GM21723 (cell line): Measurements from ENCODE around the gene KRT14.
"Not testable (repeated sequence)": the region's sequence is repeated elsewhere in the genome, so short reads cannot be mapped to it uniquely, and the experiment has no call there.

Experiments used
- ATAC-seq: cut with Tn5 transposase; IDR thresholded peaks from one replicate; pipeline ENCODE4 v1.9.1; 2021; ENCODE audit warnings: mild to moderate bottlenecking, moderate library complexity; ENCODE audit not compliant: unreplicated experiment

KRT14 gene

DNA sequence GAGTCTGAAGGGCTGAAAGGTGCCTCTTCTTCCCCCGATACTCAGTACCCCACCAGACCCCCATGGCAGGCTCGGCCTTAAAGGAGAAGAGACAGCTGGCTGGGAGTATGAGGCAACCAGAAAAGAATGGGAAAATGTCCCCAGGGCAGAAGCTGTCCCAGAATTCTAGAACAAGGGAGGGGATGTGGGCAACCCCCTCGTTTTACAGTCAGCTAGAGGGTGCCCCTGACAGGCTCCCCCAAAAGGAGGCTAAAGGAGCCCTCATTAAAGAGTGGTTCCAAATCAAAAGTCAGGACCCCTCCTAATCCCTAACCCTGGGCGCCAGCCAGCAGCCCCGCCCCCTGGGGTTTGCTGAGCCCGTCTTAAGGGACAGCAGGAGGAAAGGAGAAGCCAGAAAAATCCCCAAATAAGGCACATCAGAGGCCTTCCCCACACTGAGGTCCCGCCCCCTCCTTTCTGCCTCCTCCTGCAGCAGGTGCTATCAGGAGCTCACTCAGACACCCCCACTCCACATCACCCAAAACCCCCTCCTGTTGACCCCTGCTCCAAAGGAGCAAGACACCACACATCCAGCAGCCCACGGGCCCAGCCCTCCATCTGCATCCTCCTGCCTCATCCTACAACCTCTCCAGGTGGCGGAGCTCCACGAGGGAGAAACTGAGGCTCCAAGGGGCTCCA lies 36.6 kb upstream of the KRT14 start:
- ATAC-seq, result not testable (repeated sequence)

DNA sequence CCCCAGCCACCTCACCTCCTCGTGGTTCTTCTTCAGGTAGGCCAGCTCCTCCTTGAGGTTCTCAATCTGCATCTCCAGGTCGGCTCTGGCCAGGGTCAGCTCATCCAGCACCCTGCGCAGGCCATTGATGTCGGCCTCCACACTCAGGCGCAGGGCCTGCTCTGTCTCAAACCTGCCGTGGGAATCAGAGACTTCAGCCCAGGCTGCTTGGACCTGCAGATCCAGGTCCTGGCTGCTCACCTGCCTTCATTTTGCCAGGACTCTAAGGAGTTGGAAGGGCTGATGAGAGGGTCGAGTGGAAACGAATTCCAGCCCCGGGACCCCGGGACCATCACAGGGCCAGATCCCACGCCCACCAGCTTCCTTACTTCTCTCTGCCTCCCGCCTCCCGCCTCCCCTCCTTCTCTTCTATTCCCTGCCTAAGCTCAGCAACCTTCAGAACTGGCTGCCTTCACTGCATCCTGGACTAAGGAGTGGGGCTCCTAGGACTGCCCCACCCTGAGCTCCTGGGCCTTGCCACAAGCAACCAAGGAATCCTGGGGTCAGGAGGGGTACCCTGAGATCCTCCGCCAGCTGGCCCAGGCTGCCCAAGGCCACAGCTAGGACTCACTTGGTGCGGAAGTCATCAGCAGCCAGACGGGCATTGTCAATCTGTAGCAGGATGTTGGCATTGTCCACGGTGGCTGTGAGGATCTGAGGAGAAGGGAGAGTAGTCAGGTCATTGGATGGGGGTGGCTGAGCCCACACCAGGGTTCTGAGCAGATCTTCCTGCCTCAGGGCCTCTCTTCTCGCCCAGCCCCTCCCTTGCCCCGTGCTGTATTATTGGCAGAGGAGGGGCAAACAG lies 35.9 kb upstream of the KRT14 start:
- ATAC-seq, result not testable (repeated sequence)

DNA sequence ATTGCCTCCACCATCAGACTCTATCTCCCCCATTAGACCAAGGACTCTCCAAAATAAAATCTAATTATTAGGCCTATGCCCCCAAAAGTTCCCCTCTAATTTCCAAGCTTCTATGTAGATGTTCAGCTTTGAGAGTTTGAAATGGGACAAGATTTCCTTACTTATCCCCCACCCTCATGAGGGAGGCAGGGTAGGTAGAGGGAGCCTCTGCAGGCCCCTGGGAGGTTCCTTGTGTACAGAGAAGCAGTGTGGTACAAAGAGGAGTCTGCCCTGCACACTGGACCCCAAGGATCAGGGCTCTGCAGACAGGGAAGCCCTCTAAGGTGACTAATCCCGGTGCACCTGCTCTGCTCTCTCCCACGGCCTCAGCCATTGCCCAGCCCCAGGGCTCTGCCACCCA lies 35.2 kb upstream of the KRT14 start:
- no peak for ATAC-seq

DNA sequence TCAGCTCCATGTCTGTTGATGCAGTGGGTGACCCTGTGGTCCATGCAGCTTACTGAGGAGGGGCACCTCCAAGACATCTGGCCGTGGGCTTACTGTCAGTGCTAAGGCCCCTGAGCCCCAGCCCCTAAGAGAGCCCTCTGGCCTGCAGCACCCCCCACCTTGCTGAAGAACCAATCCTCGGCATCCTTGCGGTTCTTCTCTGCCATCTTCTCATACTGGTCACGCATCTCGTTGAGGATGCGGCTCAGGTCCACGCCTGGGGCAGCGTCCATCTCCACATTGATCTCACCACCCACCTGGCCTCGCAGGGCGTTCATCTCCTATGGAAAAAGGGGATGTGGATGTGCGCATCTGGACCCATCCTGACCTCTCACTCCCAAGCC lies 34.7 kb upstream of the KRT14 start:
- not testable (repeated sequence) for ATAC-seq

DNA sequence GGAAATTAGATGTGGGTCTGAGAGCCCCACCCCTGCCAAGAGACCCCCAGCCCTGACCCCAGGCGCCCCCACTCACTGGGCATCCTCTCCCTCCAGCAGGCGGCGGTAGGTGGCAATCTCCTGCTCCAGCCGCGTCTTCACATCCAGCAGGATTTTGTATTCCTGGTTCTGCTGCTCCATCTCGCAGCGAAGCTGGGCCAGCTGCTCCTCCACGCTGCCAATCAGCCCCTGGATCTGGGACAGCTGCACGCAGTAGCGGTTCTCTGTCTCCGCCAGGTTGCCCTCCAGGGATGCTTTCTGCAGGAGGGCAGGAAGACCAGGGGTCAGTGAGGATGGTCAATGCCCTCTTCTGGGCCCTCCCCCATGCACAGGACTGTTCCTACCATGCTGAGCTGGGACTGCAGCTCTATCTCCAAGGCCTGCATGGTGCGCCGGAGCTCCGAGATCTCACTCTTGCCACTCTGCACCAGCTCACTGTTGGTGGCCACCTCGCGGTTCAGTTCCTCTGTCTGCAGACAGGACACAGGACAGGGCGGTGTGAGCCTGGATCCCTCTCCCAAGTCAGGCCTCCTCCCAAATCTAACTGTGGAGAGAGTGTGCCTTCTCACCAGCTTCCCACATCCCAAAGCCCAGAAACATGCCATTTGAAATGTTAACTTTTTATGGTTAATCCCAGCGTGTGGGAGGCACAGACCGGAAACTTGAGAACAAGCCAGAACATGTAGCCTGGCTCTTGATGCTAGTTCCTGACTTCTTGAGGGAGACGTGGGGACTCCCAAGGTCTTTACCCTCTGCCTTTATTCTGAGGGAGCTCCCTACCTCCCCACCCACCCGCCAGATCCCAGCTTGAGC lies 34.1 kb upstream of the KRT14 start:
- no peak for ATAC-seq

- ATAC-seq, result not testable (repeated sequence)
Observed at GRCh38 chr17:41619927-41620582, 33.4 kb upstream of the KRT14 start.

- ATAC-seq, result no peak
Observed at GRCh38 chr17:41619036-41619926, 32.6 kb upstream of the KRT14 start.

DNA sequence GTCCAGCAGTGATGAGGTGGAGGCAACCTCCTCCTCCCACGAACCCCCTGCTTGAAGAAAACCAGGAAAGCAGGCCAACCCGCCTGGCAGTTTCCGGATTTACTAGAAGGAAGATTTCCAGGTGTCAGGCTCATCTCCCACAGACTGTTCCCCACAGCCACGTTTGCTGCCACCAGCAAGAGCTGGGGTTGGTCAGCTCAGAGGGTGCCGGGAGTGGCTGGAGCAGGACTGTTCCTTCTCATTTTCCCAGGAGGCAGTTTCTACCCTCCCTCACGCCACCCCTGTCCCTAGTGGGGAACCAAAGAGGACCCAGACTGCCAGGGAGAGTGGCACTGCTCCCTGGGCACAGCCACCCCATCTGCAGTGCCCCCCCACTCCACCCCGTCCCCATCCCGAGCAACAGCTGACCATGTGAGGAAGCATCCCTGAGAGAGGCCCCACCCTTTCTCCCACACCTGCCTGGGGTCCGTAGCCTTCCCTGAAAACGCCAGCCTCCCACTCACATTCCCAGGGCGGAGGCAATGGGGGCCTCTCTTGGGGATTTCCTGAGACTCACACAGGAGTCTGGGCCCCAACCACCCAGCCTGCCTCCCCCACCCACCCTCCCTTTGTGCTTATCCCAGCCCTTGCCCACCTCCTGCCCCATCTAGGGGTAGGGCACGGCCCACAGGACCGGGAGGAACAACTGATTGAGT lies 31.8 kb upstream of the KRT14 start:
- ATAC-seq, result no peak

- ATAC-seq, result no peak
Observed at GRCh38 chr17:41617698-41618097, 31.0 kb upstream of the KRT14 start.

DNA sequence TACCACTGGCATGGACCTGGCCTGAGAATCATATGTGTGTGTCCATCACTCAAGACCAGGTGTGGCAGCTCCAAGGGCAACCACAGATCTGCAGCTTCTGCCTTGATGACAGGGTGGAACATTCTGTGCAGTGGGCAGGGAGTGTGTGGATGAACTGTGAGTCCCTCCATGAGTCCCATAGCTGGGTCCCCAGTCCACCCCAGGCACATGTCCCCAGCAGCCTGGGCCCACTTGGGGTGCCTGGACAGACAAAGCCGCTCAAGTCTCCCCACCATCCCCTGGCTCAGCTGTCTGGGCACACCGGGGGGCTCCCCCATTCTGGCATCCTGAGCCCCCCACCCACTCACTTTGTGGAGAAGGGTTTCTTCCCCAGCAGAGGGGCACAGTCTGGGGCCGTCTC lies 30.4 kb upstream of the KRT14 start:
- ATAC-seq, result no peak

DNA sequence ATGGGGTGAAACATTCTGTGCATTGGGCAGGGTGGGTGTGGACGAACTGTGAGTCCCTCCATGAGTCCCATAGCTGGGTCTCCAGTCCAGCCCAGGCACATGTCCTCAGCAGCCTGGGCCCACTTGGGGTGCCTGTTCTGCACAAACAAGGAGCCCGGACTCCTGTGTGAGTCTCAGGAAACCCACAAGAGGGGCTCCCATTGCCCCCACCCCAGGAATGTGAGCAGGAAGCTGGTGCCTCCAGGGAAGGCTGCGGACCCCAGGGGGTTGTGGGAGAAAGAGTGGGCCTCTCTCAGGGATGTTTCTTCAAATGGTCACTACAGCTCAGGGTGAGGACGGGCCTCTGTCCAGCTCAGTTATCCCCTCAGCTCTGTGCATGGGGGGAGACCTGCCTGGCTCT lies 29.8 kb upstream of the KRT14 start:
- not testable (repeated sequence) for ATAC-seq

DNA sequence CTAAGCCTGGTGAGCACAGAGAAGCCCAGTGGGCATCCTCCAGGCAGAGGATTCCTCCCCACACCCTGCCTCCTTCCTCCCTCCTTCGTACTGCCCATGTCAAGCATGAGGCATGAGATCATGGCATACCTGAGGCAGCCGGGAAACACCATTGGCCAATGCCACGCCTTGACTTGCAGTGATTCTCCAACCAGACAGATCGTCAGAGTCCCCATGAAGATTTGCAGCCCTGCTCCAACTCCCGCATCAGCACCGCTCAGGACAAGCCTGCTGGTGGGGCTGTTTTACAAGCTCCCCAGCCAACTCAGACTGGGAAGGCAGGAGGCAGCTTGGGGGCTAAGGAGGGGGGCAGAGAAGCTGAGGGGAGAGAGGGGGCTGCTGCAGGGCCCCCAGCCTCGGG lies 28.8 kb upstream of the KRT14 start:
- no peak for ATAC-seq

GRCh38 chr17:41614767-41615166 lies 28.1 kb upstream of the KRT14 start:
- not testable (repeated sequence) for ATAC-seq

- ATAC-seq, result no peak
Observed at GRCh38 chr17:41614098-41614497, 27.4 kb upstream of the KRT14 start.

DNA sequence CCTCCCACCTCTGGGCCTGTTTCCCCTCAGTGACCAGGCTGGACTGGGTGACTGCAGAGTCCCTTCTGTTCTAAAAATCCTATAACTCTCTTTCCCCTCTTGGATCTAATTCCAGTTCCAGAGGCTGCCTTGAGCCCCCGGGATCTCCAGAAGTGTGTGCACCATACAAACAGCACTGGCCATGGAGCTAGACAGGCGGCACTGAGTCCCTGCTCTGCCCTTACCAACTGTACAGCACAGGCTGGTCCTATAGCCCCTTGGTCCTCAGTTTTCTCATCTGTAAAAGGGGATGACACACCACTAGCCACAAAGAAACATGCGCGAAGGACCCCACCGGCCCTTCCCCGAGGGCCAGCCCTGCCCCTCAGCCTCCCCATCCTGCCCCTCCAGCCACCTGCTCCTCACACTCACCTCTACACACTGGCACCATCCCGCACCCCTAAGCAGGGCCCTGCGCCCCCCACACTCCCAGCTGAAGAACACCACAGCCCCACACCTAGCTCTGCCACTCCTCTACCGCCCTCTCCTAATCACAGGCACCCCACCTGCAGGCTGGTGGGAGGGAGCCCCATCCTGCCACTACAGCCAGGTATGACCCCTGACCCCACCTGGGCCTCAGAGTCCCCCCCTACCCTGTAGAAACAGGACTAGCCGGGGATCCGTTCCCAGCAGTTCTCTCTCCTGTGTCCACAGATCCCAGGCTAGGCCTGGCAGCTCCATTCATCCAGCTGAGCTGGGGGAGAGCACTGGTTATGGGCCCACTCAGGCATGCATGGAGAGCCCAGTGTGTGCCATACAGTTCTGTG lies 26.8 kb upstream of the KRT14 start:
- ATAC-seq, result no peak

- not testable (repeated sequence) for ATAC-seq
Observed at GRCh38 chr17:41612376-41613160, 25.9 kb upstream of the KRT14 start, which contains the start of gene KRT16. Gene KRT16, minus strand, starts transcription at chr17:41612767. Its CDS starts 79 bp downstream, at chr17:41612688.

DNA sequence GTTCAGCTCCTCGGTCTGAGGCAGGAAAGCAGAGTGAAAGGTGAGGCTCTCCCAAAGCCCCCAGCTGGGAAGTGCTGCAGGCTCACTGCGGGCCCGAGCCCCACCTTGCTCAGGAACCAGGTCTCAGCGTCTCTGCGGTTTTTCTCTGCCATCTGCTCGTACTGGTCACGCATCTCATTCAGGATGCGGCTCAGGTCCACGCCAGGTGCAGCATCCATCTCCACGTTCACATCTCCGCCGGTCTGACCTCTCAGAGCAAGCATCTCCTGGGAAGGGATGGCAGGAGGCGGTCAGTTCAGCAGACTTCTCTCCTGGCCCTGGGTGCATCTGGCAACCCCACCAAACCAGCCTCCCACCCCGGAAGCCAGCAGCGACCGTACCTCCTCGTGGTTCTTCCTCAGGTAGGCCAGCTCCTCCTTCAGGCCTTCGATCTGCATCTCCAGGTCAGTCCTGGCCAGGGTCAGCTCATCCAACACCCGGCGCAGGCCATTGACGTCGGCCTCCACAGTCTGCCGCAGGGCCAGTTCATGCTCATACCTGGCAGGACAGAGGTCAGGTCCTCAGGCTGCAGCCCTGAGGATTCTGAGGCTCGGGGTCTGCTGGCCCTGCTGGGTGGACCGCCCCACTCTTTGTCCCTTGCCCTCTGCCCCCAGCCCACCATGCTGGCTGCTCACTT lies 24.4 kb upstream of the KRT14 start:
- ATAC-seq, result no peak
